ENCODE results near the gene CCDC107.
A peak's percentile ranks its signal among the peaks of the same experiment; 100 is the strongest.
"Not testable (repeated sequence)": the region's sequence is repeated elsewhere in the genome, so short reads cannot be mapped to it uniquely, and the experiment has no call there.

CCDC107 gene, protein sequence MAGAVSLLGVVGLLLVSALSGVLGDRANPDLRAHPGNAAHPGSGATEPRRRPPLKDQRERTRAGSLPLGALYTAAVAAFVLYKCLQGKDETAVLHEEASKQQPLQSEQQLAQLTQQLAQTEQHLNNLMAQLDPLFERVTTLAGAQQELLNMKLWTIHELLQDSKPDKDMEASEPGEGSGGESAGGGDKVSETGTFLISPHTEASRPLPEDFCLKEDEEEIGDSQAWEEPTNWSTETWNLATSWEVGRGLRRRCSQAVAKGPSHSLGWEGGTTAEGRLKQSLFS

DNA sequence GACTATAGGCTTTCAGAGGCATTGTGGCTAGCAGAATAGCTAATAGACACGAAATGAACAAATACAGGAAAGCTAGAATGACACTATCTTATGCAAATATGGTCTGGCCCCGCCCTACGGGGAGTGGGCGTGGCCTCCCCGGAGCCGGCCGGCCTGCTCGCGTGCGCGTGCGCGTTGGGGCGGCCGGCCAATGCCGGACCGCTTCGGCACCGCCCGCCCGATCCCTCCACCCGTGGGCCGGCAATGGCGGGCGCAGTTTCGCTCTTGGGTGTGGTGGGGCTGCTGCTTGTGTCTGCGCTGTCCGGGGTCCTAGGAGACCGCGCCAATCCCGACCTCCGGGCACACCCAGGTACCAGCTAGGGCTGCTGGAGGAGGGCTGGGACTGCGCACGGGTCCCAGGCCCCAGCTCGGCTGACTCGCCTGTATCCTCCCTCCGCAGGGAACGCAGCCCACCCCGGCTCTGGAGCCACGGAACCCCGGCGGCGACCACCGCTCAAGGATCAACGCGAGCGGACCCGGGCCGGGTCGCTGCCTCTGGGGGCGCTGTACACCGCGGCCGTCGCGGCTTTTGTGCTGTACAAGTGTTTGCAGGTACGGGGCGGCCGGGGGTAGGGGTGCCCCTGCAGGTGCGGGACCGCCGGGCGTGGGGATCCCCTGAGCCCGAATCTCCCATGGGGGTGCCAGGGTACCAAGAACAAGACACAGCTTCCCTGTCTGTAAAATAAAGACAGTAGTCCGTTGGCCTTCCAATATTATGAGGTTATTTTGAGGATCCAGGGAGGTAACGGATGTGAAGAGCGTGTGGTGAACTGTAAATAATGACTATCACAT is at the start of gene CCDC107:
TSS of gene CCDC107 (plus strand) at position 156 of the 831 bp plus-strand sequence. CDS start at position 244, 88 bp downstream.
- peak; percentile 73 for DNase-seq (ENCODE audit: low read depth)

DNA sequence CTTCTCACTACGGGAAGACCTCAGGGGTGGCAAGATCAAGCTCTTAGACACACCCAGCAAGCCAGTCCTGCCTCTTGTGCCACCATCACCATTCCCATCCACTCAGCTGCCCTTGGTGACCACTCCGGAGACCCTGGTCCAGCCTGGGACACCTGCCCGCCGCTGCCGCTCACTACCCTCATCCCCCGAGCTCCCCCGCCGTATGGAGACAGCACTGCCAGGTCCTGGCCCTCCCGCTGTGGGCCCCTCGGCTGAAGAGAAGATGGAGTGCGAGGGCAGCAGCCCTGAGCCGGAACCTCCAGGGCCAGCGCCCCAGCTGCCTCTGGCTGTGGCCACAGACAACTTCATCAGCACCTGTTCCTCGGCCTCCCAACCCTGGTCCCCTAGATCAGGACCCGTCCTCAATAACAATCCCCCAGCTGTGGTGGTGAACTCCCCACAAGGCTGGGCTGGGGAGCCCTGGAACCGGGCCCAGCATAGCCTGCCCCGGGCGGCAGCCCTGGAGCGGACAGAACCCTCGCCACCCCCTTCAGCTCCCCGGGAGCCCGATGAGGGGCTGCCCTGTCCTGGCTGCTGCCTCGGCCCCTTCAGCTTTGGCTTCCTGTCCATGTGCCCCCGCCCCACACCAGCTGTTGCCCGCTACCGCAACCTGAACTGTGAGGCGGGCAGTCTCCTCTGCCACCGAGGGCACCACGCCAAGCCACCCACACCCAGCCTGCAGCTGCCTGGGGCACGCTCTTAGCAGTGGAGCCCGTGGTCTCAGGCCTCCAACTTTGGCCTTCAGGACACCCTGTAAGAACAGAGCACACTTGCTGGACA is 48.9 kb upstream of the CCDC107 start:
- DNase-seq (ENCODE audit: low read depth) = no peak

DNA sequence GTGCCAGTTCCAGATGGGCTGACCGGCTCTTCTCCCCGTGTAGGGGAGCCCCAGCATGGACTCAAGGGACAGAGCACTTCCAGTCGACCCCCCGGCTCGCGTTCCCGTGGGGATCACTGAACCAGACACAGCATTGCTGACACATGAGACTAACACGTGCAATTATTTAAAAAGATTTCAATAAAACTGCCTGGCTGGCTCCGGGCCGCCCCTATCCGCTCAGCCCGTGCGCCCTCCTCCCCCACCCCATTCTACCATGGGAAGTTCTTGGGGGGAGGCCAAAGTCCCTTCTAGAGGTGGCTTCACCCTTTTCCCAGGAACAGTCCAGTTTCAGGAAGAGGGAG is 48.3 kb upstream of the CCDC107 start:
- DNase-seq (ENCODE audit: low read depth) = no peak

DNA sequence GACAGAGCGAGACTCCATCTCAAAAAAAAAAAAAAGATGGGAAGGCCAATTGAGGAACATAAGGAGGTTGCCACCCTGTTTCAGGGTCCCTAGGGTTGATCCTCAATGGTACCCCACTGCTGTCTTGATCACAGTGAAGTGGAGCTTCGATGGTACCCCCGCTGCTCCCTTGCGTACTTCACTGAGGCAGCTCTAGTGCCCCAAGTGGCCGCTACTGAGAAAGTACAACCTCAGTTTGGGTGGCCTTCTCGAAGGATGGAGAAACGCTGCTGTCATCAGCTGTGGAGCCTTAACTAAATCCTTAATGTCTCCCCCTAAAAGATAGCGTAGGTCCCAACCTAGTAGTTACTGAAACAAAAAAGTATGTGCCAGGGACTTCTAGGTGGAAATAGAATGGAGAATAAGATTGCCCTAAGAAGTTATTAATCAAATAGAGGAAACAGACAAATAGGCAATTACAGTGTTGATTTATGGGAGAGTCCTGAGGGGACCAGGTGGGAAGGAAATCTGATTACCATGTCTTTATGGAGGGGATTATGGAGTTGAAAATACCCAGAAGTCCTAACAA is 46.8 kb upstream of the CCDC107 start:
- peak; percentile 33 for DNase-seq (ENCODE audit: low read depth)

DNA sequence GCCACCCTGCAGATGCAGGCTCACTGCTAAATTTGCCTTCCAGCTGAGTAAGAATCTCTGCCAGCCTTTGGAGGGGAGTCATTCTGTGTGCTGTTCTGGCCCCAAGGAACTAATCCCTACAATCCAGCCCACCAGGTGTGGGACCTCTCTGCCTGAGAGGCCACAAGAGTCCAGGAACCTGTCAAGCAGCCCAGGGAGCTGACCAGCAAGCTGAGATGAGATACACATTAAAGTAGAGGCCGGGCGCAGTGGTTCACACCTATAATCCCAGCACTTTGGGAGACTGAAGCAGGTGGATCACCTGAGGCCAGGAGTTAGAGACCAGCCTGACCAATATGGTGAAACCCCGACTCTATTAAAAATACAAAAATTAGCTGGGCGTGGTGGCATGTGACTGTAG is 46.0 kb upstream of the CCDC107 start:
- not testable (repeated sequence) for DNase-seq (ENCODE audit: low read depth)

DNA sequence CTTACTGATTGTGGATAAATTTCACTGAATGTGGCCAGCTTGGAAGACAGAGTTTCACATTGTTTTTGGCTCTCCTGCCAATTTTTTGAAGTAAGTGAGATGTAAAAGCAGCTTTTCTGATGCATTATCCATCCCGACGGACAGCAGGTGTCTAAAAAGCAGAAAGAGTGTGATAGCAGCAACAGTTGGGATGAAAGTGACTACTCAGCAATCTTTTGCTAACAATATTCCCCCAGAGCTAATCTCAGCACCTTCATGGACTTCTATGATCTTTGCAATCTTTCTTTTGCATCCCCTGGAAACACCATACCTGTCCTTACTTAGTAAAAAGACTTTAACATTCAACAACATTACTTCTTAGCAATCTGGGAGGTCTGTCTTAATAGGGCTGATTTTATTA is 45.2 kb upstream of the CCDC107 start:
- no peak for DNase-seq (ENCODE audit: low read depth)

DNA sequence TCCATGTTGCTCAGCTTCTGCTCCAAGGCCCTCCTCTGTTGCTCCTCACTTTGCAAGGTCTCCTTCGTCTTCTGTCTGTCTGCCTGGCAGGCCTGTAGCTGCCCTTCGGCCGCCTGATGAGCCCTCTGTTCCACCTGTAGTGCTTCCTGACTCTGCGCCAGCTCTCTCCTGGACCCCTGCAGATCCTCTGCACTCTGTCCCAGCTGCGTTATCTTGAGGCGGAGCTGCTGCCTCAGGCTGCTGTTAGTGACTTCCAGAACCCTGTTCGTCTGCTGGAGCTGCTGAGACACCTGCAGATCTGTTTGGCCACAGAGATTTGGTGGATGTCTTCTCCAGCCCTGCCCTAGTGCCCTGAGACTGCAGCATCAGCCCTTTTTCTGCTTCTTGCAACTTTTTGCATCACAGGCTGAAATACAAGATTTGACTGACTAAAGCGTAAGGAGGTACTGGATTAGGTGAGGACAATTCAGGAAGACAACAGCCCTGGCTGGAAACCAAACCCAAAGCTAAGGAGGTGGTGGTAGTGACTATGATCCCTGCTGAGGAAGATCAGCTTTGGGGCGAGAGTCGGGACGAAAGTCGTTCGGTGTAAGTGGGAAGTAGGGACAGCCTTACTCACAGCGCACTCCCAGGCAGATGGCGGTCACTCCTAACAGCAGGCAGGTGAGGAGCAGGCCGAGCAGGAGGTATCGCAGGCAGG is 42.0 kb upstream of the CCDC107 start:
- DNase-seq (ENCODE audit: low read depth) = no peak

DNA sequence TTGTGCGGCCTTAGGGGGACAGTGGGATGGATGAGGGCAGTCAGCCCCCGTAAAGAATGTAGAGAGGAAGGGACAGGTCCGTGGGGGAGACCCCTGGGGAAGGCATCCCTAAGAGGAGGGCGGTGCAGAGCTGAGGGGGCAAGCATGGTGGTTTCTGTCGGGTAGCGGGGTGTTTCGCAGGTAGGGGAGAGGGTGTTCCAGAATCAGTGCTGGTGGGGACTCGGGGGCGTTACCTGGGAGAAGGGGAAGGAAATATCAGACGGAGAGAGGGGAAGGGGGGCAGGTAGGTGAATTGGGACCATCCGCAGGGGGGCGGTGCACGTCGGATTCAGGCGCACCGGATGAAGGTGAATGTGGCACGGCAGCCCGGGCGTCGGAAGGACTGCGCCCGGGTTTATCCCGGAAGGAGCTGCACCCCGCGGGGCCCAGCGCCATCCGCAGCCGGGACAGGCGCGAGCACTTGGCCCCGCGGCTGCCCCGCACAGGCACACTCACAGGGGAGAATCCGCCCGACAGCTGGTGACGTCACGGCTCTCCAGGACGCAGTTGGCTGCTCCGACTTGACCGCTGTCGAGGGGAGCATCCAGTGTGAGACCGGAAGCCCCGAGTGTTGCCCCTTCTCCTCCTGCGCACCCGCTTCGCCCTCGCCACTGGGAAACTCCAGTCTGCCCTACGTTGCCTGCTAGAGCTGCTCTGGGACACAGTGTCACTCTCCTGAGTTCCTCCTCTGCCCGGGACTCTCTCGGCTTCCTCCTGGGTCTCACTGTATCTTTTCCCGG is 41.2 kb upstream of the CCDC107 start:
- DNase-seq (ENCODE audit: low read depth) = peak; percentile 62

DNA sequence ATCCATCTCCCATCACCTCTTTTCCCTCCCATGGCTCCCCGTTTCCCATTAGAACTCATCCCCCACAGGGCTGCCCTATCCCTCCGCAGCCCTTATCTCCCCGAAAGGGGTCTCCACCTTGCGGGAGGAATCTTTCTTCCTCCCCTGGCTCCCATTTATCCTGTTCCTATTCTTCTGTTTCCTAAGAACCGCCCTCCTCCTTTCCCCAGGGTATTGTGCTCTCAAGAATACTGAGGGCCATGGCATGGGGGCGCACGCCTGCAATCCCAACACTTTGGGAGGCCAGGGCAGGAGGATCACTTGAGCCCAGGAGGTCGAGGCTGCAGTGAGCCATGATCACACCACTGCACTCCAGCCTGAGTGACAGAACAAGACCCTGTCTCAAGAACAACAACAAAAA is 40.5 kb upstream of the CCDC107 start:
- DNase-seq (ENCODE audit: low read depth) = no peak

DNA sequence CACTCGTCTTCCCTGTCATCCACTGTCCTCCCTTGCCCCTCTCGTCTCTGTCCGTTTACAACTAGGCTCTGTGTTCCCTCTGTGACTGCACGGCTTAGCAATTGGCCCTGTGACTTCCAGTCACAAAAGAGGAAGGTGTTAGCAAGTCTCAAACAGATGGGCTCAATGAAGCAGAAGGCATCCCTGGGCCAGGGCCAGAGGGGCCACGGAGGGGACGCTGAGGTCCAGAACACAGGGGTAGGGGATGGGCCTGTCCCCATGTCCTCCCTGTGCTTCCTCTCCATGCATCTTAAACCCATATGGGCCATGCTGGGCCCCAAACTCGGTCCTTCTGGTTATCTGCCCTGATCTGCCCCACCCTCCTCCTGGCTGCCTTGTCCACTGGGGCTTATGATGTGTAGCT is 39.8 kb upstream of the CCDC107 start, which contains the start of gene CD72:
TSS of gene CD72 (minus strand) at position 89 of the 403 bp plus-strand sequence. CDS start 110 bp downstream, outside the sequence.
- DNase-seq (ENCODE audit: low read depth) = no peak

DNA sequence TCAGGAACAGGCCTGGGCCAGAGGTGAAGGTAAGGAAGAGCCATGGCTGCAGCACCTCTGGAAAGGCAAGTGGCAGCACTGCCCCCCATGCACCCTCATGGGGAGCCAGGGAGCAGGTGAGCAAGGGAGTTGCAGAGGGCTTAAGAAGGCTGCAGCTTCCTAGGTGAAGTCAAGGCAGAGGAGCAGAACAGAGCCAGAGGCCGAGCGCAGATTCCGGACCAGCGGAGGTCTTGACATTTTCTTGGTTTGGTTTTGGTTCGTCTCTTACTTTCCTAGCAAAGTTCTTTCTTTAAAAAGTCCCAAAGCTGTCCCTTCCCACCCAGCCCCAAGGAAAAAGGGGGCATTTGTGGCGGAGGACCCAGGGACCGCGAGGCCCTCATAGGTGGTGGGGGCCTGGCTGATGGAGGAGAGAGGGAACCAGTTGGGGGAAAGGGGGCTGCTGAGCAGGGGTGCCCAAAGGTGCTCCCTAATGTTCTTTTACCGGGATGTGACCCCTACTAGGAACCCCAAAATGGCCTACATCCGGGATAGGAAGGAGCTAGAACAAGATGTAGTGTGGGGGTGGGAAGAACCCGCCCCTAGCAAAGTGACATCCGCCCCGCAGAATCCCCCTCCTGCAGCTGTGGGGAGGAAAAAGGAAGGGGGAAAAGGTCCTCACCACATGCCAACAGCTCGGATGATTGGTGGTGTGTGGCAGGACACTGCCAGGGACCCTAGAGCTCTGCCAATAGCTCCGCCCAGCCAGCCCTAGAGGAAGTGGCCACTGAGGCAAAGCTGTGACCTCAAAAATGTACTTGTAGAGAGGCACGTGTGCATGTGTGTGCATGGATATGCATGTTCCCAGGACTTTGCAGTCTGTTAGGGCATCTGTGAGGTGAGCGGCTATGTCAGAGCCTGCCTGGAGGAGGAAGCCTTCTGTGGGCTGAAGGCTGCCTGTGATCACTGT is 39.0 kb upstream of the CCDC107 start:
- peak; percentile 28 for DNase-seq (ENCODE audit: low read depth)

DNA sequence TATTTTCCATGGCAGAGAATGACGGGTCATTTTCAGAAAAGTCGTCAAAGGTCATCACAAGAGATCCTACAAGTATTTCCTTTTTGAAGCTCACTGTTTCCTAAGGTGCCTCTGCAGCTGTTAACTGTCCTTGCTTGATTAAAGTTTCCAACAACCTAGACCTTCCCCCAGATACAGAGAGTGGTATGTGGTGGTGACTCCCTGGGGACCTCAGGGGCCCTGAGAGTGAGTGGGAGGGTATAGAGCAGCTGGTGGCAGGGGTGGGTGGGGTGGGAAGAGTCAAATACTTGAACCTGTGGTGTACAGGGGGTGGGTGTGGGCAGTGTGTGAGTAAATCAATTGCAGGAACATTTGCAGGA is 38.3 kb upstream of the CCDC107 start:
- DNase-seq (ENCODE audit: low read depth) = peak; percentile 31

DNA sequence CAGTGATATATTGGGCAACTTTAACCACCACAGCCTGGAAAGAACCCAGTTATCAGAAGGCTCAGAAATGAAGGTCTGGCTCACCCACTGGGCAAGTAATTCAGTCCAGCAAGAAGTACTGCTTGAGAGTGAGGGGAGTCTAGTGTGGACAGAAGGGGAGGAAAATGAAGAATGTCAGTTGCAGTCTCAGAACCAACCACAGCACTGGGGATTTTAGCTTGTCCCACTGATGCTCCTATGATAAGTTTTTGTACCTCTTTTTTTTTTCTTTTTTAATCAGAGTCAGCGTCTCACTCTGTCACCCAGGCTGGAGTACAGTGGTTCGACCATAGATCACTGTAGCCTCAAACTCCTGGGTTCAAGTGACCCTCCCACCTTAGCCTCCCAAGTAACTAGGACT is 30.5 kb upstream of the CCDC107 start:
- DNase-seq (ENCODE audit: low read depth) = no peak

DNA sequence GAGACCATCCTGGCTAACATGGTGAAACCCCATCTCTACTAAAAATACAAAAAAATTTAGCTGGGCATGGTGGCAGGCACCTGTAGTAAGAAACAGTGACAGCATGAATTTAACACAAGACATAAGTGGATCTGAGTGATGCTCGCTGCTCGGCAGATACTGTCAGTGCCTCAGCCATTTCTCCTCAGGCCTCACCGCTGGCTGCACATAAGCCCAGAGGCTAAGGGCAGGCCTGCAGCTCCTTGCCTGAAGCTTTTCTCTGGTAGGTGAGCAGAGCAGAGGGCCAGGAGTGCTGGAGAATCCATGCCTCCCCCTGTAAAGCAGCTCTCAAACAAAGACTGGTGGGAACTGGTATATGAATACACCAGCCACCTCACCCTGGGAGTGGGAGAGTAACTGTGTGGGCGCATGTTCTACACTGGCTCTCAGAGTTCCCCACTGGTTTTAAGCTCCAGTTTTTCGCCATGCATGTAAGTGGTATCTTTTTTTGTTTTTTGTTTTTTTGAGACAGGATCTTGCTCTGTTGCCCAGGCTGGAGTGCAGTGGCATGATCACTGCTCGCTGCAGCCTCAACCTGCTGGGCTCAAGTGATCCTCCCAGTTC is 29.6 kb upstream of the CCDC107 start:
- DNase-seq (ENCODE audit: low read depth) = no peak

DNA sequence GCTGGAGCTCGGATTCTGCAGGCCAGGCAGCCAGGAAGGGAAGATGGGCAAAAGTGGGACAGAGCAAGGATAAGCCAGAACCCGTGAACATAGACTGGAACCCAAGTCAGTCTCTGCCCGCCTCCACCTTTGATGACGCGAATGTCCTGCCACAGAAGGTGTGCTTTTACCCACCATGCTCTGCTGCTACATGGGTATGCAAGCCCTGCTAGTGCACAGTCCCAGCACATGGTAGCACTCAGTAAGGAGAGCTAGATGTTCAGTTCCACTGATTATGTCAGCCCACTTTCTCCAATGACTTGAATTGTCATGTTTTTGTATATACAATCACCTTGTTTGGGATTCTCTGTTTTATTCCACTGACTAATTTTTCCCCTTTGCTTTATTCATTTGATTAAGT is 28.5 kb upstream of the CCDC107 start:
- DNase-seq (ENCODE audit: low read depth) = no peak

DNA sequence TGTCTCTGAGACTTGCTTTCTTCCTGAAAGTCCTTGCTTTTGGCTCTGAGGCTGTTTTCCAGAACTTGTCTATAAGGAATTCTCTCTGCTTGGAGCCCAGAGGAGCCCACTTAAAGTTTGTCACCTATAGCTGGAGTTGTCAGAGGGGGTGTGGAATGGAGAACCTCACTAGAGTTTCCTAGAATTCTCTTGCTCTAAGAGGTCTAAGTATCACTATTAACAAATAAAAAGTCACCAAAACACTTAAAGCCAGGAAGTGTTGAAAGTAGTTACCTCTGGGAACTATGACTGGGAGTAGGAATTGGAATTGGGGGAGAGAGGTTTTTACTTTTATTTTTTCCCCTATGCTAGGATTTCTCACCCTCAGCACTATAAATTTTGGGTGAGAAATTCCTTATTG is 22.4 kb upstream of the CCDC107 start:
- no peak for DNase-seq (ENCODE audit: low read depth)

DNA sequence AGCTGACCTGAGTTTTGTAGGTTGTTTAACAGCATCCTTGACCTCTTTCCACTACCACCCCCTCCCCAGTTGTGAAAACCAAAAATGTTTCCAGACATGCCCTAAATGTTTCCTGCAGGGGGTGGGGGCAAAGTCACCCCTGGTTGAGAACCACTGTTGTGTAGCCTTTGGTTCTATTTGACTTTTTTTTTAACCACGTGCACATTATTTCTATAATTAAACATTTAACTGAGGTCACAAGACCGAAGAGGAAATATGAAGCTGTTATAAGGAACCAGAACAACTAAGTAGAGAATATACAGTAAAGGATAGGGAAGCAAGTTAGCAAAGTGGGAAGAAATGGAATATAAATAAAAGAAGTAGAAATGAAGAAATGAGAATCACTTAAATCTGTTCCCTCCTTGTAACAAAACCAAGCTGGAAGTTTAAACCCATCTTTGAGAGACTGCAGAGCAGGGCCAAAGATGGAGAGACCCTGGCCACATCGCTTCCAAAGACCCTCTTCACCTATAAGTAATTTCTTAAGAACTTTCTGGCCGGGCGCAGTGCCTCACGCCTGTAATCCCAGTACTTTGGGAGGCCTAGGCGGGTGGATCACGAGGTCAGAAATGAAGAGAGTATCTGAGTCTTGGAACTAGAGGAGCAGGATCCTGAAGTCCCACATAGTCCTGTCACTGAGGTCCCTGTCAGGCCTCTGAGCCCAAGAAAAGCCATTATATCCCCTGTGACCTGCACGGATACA is 21.8 kb upstream of the CCDC107 start:
- no peak for DNase-seq (ENCODE audit: low read depth)

DNA sequence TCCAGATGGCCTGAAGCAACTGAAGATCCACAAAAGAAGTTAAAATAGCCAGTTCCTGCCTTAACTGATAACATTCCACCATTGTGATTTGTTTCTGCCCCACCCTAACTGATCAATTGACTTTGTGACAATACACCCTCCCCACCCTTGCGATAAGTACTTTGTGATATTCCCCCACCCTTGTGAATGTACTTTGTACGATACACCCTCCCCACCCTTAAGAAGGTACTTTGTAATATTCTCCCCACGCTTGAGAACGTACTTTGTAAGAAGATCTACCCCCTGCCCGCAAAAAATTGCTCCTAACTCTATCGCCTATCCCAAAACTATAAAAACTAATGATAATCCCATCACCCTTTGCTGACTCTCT is 21.2 kb upstream of the CCDC107 start:
- DNase-seq (ENCODE audit: low read depth) = not testable (repeated sequence)
